Stimulated activated CD4-positive, alpha-beta T cell treated with anti-CD3 and anti-CD28 coated beads, Interleukin-15, amount 100 ng/mL, for 1 hour (primary cell): ENCODE measurements around the gene SORCS3.

Source experiments
- DNase-seq, 2 donors: peaks; one replicate each; pipeline ENCODE4 v3.0.0-alpha.2; 2020; ENCODE audit warnings: low read depth in 1 of 2, low spot score in 1 of 2

Gene SORCS3

GRCh38 chr10:104834580-104834979 lies 193.5 kb downstream of the SORCS3 start:
- no peak for DNase-seq

GRCh38 chr10:104835422-104835821 lies 194.3 kb downstream of the SORCS3 start:
- no peak for DNase-seq

GRCh38 chr10:104842704-104843103 lies 201.6 kb downstream of the SORCS3 start:
- DNase-seq: no peak

- no peak for DNase-seq
Observed at GRCh38 chr10:104844073-104844472, 203.0 kb downstream of the SORCS3 start.

- no peak for DNase-seq
Observed at GRCh38 chr10:104850023-104850422, 208.9 kb downstream of the SORCS3 start.

GRCh38 chr10:104867966-104868598 lies 227.0 kb downstream of the SORCS3 start:
- no peak for DNase-seq

- no peak for DNase-seq
Observed at GRCh38 chr10:104872691-104873090, 231.6 kb downstream of the SORCS3 start.

GRCh38 chr10:104873161-104873560 lies 232.1 kb downstream of the SORCS3 start:
- no peak for DNase-seq

GRCh38 chr10:104875561-104875960 lies 234.5 kb downstream of the SORCS3 start:
- no peak for DNase-seq

GRCh38 chr10:104880624-104881398 lies 239.7 kb downstream of the SORCS3 start:
- DNase-seq: no peak

GRCh38 chr10:104881740-104882139 lies 240.7 kb downstream of the SORCS3 start:
- no peak for DNase-seq

- DNase-seq: no peak
Observed at GRCh38 chr10:104892879-104893617, 252.0 kb downstream of the SORCS3 start.

GRCh38 chr10:104893701-104894100 lies 252.6 kb downstream of the SORCS3 start:
- DNase-seq: no peak

- no peak for DNase-seq
Observed at GRCh38 chr10:104894681-104895080, 253.6 kb downstream of the SORCS3 start.

- no peak for DNase-seq
Observed at GRCh38 chr10:104895541-104895940, 254.5 kb downstream of the SORCS3 start.

- DNase-seq: no peak
Observed at GRCh38 chr10:104895981-104896380, 254.9 kb downstream of the SORCS3 start.

- no peak for DNase-seq
Observed at GRCh38 chr10:104897696-104898095, 256.6 kb downstream of the SORCS3 start.

GRCh38 chr10:104899779-104900178 lies 258.7 kb downstream of the SORCS3 start:
- no peak for DNase-seq

- DNase-seq: no peak
Observed at GRCh38 chr10:104903433-104903832, 262.3 kb downstream of the SORCS3 start.

GRCh38 chr10:104904753-104905323 lies 263.7 kb downstream of the SORCS3 start:
- no peak for DNase-seq

- no peak for DNase-seq
Observed at GRCh38 chr10:104906112-104906511, 265.0 kb downstream of the SORCS3 start.

- no peak for DNase-seq
Observed at GRCh38 chr10:104907521-104907920, 266.4 kb downstream of the SORCS3 start.
